Smooth muscle cell of the umbilical artery (primary cell): ENCODE results near the gene GCC1. TPM values are rescaled to one million over a fixed set of nuclear protein-coding genes. Genes with fewer than 3 reads are reported as not detected.

Experiments used
- total RNA-seq: library from RNA; depleted of rRNA; stranded (reverse); fragments of >200 nt; gene quantifications from 2 replicates; pipeline ENCODE4 v1.2.3, GENCODE V29; 2014

The GCC1 gene, protein sequence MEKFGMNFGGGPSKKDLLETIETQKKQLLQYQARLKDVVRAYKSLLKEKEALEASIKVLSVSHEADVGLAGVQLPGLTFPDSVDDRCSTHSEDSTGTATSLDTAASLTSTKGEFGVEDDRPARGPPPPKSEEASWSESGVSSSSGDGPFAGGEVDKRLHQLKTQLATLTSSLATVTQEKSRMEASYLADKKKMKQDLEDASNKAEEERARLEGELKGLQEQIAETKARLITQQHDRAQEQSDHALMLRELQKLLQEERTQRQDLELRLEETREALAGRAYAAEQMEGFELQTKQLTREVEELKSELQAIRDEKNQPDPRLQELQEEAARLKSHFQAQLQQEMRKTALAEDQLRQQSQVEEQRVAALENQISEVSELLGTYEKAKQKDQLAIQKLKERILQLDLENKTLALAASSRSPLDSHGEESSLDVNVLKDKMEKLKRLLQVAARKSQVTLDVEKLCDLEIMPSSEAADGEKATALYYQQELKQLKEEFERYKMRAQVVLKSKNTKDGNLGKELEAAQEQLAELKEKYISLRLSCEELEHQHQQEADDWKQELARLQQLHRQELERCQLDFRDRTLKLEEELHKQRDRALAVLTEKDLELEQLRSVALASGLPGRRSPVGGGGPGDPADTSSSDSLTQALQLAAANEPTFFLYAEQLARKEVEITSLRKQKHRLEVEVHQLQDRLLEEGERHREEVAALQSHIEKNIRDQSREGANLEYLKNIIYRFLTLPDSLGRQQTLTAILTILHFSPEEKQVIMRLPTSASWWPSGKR
- 28.1 and 29.1 TPM in 2 replicates for total RNA-seq

DNA sequence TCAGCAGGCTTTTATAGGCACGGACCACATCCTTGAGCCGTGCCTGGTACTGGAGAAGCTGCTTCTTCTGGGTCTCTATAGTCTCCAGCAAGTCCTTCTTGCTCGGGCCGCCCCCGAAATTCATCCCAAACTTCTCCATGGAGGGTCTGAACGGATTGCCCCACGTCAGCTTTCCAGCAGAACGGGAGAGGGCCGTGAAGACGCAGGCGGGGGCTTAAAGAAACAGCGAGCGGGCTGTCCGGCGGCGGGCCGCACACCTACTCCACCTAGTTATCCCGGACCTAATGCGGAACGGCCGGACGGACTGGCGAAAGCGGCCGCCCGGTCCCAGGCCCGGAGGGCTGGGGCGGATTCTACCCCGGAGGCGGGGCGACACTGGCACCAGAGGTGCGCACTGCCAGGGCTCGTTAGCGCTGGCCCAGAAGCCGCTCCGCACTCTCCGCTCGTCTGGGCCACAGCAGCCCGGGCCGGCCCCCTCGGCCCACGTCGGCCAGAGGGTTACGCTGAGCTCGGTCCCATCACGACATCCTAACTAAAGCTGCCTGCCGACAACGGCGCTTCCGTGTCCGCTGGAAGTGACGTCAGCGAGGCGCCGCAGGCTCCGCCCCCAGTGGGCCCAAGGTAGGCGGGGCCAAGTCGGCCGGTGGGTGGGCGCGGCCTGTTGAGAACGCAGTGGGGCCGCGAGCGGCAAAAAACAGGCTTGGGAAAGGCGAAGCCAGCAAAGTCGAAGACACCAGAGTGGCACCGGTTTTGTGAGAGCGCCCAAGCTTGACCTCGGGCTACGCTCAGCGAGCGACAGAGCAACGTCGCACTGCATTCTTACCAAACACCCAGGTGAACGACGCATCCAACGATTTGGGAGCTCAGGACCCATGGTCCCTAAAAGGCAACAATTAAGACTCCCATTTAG is at the start of gene GCC1:
GCC1 (minus strand) TSS at position 553 of the 910 bp plus-strand sequence; CDS start at position 139, 414 bp downstream.

DNA sequence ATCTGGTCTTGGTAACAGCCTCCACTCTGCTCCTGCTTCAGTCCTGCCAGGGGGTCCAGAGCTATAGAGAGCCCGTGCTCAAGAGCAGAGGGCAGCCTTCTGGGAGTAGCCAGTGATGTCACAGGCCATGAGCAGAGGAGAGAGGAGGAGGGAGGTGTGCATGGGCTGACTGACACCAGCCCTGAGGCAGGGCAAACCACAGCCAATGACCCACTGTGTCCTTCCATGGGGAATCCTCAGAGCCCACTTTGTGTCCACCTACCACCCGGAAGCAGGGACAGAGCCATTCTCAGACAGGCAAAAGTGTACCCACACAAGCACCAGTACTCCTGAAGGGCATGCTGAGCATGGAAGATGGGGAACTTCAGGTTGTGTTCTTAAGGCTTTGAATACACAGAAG is 32.6 kb upstream of the GCC1 start, which contains the start of gene PAX4:
PAX4 (minus strand) TSS at position 101 of the 400 bp plus-strand sequence. CDS start 2,214 bp downstream, outside the sequence.

DNA sequence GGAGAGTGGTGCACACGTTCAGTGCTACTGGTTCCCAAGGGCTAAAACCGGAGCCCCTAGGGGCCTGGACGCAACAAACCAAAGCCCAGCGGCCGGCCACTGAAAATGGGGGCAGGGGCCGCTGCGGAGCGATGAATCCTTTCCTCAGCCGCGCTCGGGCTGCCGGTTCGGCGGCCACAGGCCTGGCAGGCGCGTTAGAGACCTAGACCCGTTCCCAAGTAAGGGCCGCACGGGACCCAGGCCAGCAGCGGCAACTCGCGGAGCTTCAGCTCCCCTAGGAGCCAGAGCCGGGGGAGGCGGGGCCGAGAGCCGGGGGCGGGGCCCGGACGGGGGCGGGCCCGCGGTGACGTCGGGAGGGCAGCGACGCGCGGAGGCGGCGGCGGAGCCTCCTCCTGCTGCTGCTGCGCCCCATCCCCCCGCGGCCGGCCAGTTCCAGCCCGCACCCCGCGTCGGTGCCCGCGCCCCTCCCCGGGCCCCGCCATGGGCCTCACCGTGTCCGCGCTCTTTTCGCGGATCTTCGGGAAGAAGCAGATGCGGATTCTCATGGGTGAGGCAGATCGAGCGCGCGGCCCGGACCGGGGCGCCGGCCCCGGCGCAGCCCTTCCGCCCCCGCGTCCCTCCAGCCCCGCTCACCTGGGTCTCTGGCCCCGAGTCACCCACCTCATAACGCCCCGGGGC is 2.8 kb upstream of the GCC1 start, which contains the start of gene ARF5:
ARF5 (plus strand) TSS at position 393 of the 678 bp plus-strand sequence; CDS start at position 481, 88 bp downstream.

Other genes starting within 250 kb of the GCC1 start
- 12.5 and 19.2 TPM in 2 replicates for gene ZNF800, start 192.9 kb downstream of the GCC1 start, total RNA-seq
- 64.4 and 89.1 TPM in 2 replicates for gene ARF5, start 2.8 kb upstream of the GCC1 start, total RNA-seq
- 0.30 and 0.46 TPM in 2 replicates for gene FSCN3, start 8.1 kb upstream of the GCC1 start, total RNA-seq
- gene PAX4, start 32.5 kb upstream of the GCC1 start, total RNA-seq: not detected in 2 replicates
- 231 and 302 TPM in 2 replicates for gene SND1, start 66.6 kb upstream of the GCC1 start, total RNA-seq